Adrenal gland (tissue), 5 donors: Measurements from ENCODE around the gene TXNDC17.

Experiments
- CTCF ChIP-seq, 6 experiments: fragments of 450-650 bp in 4 of 6; fragments of 200-600 bp in 2 of 6; sonication (generic) in 1 of 6; IDR thresholded peaks; 1 replicate in 5 of 6; 2 replicates in 1 of 6; pipeline versions ENCODE4 v1.5.1 to v1.8.0; 2016 to 2021; ENCODE audit warnings: antibody characterized with exemption in 6 of 6, mild to moderate bottlenecking in 2 of 6, moderate library complexity in 1 of 6
- POLR2A ChIP-seq, 2 donors: fragments of 450-650 bp; IDR thresholded peaks; one replicate each; pipeline ENCODE4 v1.6.1; 2017; ENCODE audit warnings: antibody characterized with exemption in 2 of 2, mild to moderate bottlenecking in 2 of 2, moderate library complexity in 1 of 2
- donor health status: DM: no; HTN: no; CAD: no.

- no peak for TF ChIP-seq POLR2A (IDR thresholded peaks at IDR 0.05)
- no peak for TF ChIP-seq CTCF (IDR thresholded peaks at IDR 0.05)
These were observed 10.5 kb upstream of the TXNDC17 start for GRCh38 chr17:6630390-6630789.
